Amygdala (tissue), 56 donors: ENCODE data around the gene SPSB4.
A peak's percentile ranks its signal among the peaks of the same experiment; 100 is the strongest.

ENCODE experiments used
- DNase-seq, 56 donors: peaks; one replicate each; lab custom pipeline; 2025; lab: John Stamatoyannopoulos, UW

SPSB4 gene

GRCh38 chr3:141072950-141073349 lies 21.8 kb downstream of the SPSB4 start:
- DNase-seq = no peak

- no peak for DNase-seq
These were observed 22.4 kb downstream of the SPSB4 start for GRCh38 chr3:141073580-141073979.

GRCh38 chr3:141074529-141074928 lies 23.4 kb downstream of the SPSB4 start:
- no peak for DNase-seq

GRCh38 chr3:141076036-141076773 lies 25.1 kb downstream of the SPSB4 start:
- DNase-seq = no peak

GRCh38 chr3:141076797-141077571 lies 25.8 kb downstream of the SPSB4 start:
- DNase-seq = peak in 36 of 56 donors; percentile 5 to 74 (median 32)

- DNase-seq = no peak
These were observed 26.5 kb downstream of the SPSB4 start for GRCh38 chr3:141077631-141078030.

- no peak for DNase-seq
These were observed 27.1 kb downstream of the SPSB4 start for GRCh38 chr3:141078200-141078599.

- no peak for DNase-seq
These were observed 29.3 kb downstream of the SPSB4 start for GRCh38 chr3:141080431-141080830.

GRCh38 chr3:141081141-141081795 lies 30.1 kb downstream of the SPSB4 start:
- DNase-seq = no peak

- no peak for DNase-seq
These were observed 30.9 kb downstream of the SPSB4 start for GRCh38 chr3:141082064-141082463.

- DNase-seq = no peak
These were observed 32.1 kb downstream of the SPSB4 start for GRCh38 chr3:141083226-141083625.

- no peak for DNase-seq
These were observed 32.9 kb downstream of the SPSB4 start for GRCh38 chr3:141083836-141084649.

GRCh38 chr3:141085343-141086070 lies 34.4 kb downstream of the SPSB4 start:
- DNase-seq = no peak

GRCh38 chr3:141086188-141086587 lies 35.0 kb downstream of the SPSB4 start:
- DNase-seq = no peak

- no peak for DNase-seq
These were observed 36.1 kb downstream of the SPSB4 start for GRCh38 chr3:141087076-141087777.

- DNase-seq = no peak
These were observed 36.6 kb downstream of the SPSB4 start for GRCh38 chr3:141087778-141088130.

GRCh38 chr3:141089339-141090152 lies 38.4 kb downstream of the SPSB4 start:
- DNase-seq = no peak

GRCh38 chr3:141091426-141091825 lies 40.3 kb downstream of the SPSB4 start:
- DNase-seq = no peak
